Posterior cingulate gyrus (tissue), 11 donors: Measurements from ENCODE around the gene TRABD.

ENCODE experiments used
- DNase-seq, 10 donors: peaks; one replicate each; pipeline versions ENCODE4 v3.0.0 to v3.0.0-alpha.2; 2020 to 2021; ENCODE audit warnings: mixed read lengths in 3 of 10
- intact Hi-C: fragments of 100-400 bp; cut with DNase I; formaldehyde crosslinking; loops from one replicate; pipeline ENCODE4 v1.15.1; 2023

The TRABD gene

GRCh38 chr22:50211147-50211546 lies 25.4 kb downstream of the TRABD start:
- intact Hi-C loops, result loop anchor here (2.0 kb wide), 1 partner anchor 64 kb away; no protein-coding TSS in a partner anchor
- DNase-seq, result no peak

GRCh38 chr22:50213263-50213662 lies 27.6 kb downstream of the TRABD start:
- DNase-seq, result no peak
- intact Hi-C loops, result no loop called here

- intact Hi-C loops, result no loop called here
- DNase-seq, result peak in 1 of 10 donors; percentile 78
These were observed 29.8 kb downstream of the TRABD start for GRCh38 chr22:50215297-50216054.

- no peak for DNase-seq
- intact Hi-C loops, result no loop called here
These were observed 30.5 kb downstream of the TRABD start for GRCh38 chr22:50216055-50216683.

- DNase-seq, result peak in 1 of 10 donors; percentile 86
- intact Hi-C loops, result no loop called here
These were observed 31.2 kb downstream of the TRABD start for GRCh38 chr22:50216684-50217520.

GRCh38 chr22:50217543-50218152 lies 31.9 kb downstream of the TRABD start:
- intact Hi-C loops, result no loop called here
- DNase-seq, result peak in 1 of 10 donors; percentile 79

- intact Hi-C loops, result no loop called here
- DNase-seq, result peak in 2 of 10 donors; percentile 67 to 84
These were observed 32.7 kb downstream of the TRABD start for GRCh38 chr22:50218153-50218995.

- peak in 6 of 10 donors; percentile 49 to 93 (median 76) for DNase-seq
- intact Hi-C loops, result no loop called here
These were observed 33.4 kb downstream of the TRABD start for GRCh38 chr22:50218996-50219727.

GRCh38 chr22:50219800-50220602 lies 34.3 kb downstream of the TRABD start:
- intact Hi-C loops, result no loop called here

GRCh38 chr22:50220603-50221409 lies 35.1 kb downstream of the TRABD start:
- intact Hi-C loops, result no loop called here
- peak in 2 of 10 donors; percentile 71 to 79 for DNase-seq

More at GRCh38 chr22:50219800-50220602, 34.3 kb downstream of the TRABD start:
- peak in 2 of 10 donors; percentile 66 to 67 for DNase-seq

GRCh38 chr22:50221410-50222300 lies 35.9 kb downstream of the TRABD start:
- peak in 1 of 10 donors; percentile 75 for DNase-seq
- intact Hi-C loops, result no loop called here

- DNase-seq, result peak in 1 of 10 donors; percentile 77
- intact Hi-C loops, result no loop called here
These were observed 36.8 kb downstream of the TRABD start for GRCh38 chr22:50222508-50222907.

- intact Hi-C loops, result no loop called here
- no peak for DNase-seq
These were observed 38.4 kb downstream of the TRABD start for GRCh38 chr22:50224071-50224470.

GRCh38 chr22:50225200-50225969 lies 39.7 kb downstream of the TRABD start:
- intact Hi-C loops, result no loop called here
- peak in 1 of 10 donors; percentile 75 for DNase-seq

- DNase-seq, result peak in 1 of 10 donors; percentile 59
- intact Hi-C loops, result no loop called here
These were observed 40.6 kb downstream of the TRABD start for GRCh38 chr22:50226063-50226874.
